Loucy (cell line): ENCODE results near the gene NID1.

Experiments used
- H2AFZ ChIP-seq: fragments of 200-600 bp; sonication (generic); 2 replicates; pipeline ENCODE4 v1.6.0; 2016; ENCODE audit warnings: antibody characterized with exemption, mild to moderate bottlenecking, low read length, moderate library complexity
- H3F3A ChIP-seq: fragments of 200-600 bp; 2 replicates; pipeline ENCODE4 v1.6.0; 2016; ENCODE audit warnings: antibody characterized with exemption, low read depth, mild to moderate bottlenecking
- H3K27me3 ChIP-seq: fragments of 200-600 bp; sonication (generic); 2 replicates; pipeline ENCODE4 v1.6.1; 2014; ENCODE audit warnings: low read length, mild to moderate bottlenecking; ENCODE audit not compliant: insufficient read depth, poor library complexity, severe bottlenecking
- H3K36me3 ChIP-seq: fragments of 200-600 bp; sonication (generic); 2 replicates; pipeline ENCODE4 v1.6.1; 2016; ENCODE audit warnings: low read length; ENCODE audit not compliant: insufficient read depth
- H3K4me1 ChIP-seq: fragments of 200-600 bp; sonication (generic); 2 replicates; pipeline ENCODE4 v1.5.1; 2014; ENCODE audit warnings: low read length, mild to moderate bottlenecking; ENCODE audit not compliant: insufficient read depth, poor library complexity, severe bottlenecking
- H3K4me2 ChIP-seq: fragments of 200-600 bp; sonication (generic); 2 replicates; pipeline ENCODE4 v1.6.0; 2014; ENCODE audit warnings: antibody characterized with exemption, low read length, low read depth, mild to moderate bottlenecking; ENCODE audit not compliant: poor library complexity, severe bottlenecking
- H3K4me3 ChIP-seq: fragments of 200-600 bp; sonication (generic); 2 replicates; pipeline ENCODE4 v1.5.1; 2014; ENCODE audit warnings: low read length, mild to moderate bottlenecking, mixed read lengths; ENCODE audit not compliant: poor library complexity, severe bottlenecking
- H3K79me2 ChIP-seq: fragments of 200-600 bp; sonication (generic); 2 replicates; pipeline ENCODE4 v1.6.1; 2014; ENCODE audit warnings: low read length; ENCODE audit not compliant: insufficient read depth
- H3K9ac ChIP-seq: fragments of 200-600 bp; sonication (generic); 2 replicates; pipeline ENCODE4 v1.6.0; 2014; ENCODE audit warnings: mild to moderate bottlenecking, low read depth, low read length, moderate library complexity; ENCODE audit not compliant: poor library complexity, severe bottlenecking
- H3K9me2 ChIP-seq: fragments of 200-600 bp; sonication (generic); replicated peaks from 2 replicates; pipeline ENCODE4 v1.6.1; 2016; ENCODE audit warnings: low read depth, low read length, mixed read lengths
- H3K9me3 ChIP-seq: fragments of 200-600 bp; sonication (generic); 2 replicates; pipeline ENCODE4 v1.6.1; 2014; ENCODE audit warnings: mild to moderate bottlenecking, antibody characterized with exemption, low read length, low read depth; ENCODE audit not compliant: insufficient read depth
- H4K20me1 ChIP-seq: fragments of 200-600 bp; sonication (generic); 2 replicates; pipeline ENCODE4 v1.6.0; 2014; ENCODE audit warnings: antibody characterized with exemption, low read length, mild to moderate bottlenecking; ENCODE audit not compliant: insufficient read depth, poor library complexity, severe bottlenecking
- EZH2phosphoT487 ChIP-seq: fragments of 200-600 bp; IDR thresholded peaks from 2 replicates; pipeline ENCODE4 v1.6.1; 2018; ENCODE audit warnings: antibody characterized with exemption, mild to moderate bottlenecking, moderate library complexity, borderline replicate concordance
- TF ChIP-seq, protein P1 (sequence below): fragments of 200-600 bp; sonication (generic); conservative IDR thresholded peaks from 2 replicates; pipeline ENCODE4 v1.5.1; 2014; ENCODE audit warnings: mild to moderate bottlenecking, antibody characterized with exemption, low read length

Gene NID1

DNA sequence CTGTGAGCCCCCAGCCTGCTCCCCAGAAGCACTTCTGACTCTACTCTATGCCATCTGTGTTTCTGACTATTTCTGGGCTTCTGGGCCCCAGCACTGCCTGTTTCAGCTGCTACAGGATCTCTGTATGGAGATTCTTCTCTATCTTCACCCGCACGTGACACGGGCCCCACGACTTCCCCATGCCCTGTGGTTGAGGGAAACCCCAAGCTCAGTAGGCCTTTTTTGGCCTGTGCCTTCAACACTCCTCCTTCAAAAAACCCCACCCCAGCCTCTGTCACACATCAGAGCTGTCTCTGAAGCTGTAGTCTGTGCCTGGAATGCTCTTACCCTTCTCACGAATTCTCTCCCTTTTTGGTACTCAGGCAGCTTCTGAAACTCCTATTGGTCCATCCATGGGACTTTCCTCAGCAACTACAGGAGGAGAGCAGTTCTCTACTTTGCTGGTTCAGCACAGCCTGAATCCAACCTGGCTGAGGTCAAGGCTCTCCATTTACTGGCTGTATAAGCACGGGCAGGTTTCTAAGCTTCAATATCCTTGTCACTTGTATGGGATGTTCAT, 2.0 kb upstream of the NID1 start:
- peak overlapping the region; percentile 6 for H3K4me2 ChIP-seq
- H3K9ac ChIP-seq = no peak overlapping the region
- TF ChIP-seq, protein P1, sequence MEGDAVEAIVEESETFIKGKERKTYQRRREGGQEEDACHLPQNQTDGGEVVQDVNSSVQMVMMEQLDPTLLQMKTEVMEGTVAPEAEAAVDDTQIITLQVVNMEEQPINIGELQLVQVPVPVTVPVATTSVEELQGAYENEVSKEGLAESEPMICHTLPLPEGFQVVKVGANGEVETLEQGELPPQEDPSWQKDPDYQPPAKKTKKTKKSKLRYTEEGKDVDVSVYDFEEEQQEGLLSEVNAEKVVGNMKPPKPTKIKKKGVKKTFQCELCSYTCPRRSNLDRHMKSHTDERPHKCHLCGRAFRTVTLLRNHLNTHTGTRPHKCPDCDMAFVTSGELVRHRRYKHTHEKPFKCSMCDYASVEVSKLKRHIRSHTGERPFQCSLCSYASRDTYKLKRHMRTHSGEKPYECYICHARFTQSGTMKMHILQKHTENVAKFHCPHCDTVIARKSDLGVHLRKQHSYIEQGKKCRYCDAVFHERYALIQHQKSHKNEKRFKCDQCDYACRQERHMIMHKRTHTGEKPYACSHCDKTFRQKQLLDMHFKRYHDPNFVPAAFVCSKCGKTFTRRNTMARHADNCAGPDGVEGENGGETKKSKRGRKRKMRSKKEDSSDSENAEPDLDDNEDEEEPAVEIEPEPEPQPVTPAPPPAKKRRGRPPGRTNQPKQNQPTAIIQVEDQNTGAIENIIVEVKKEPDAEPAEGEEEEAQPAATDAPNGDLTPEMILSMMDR = no peak
- no peak for TF ChIP-seq EZH2phosphoT487
- peak overlapping the region; percentile 33; the same call in 1 of the 2 replicates for H2AFZ ChIP-seq
- no peaks in the 10 kb centered on the region for H3K79me2 ChIP-seq
- H3K9me3 ChIP-seq = no peaks in the 10 kb centered on the region
- no peaks in the 10 kb centered on the region for H3K36me3 ChIP-seq
- H3K4me1 ChIP-seq = no peaks in the 10 kb centered on the region
- no peaks in the 10 kb centered on the region for H3K27me3 ChIP-seq
- H3F3A ChIP-seq = no peaks in the 10 kb centered on the region
- no peak overlapping the region for H3K4me3 ChIP-seq
- no peaks in the 10 kb centered on the region for H3K9me2 ChIP-seq
- H4K20me1 ChIP-seq = no peaks in the 10 kb centered on the region

DNA sequence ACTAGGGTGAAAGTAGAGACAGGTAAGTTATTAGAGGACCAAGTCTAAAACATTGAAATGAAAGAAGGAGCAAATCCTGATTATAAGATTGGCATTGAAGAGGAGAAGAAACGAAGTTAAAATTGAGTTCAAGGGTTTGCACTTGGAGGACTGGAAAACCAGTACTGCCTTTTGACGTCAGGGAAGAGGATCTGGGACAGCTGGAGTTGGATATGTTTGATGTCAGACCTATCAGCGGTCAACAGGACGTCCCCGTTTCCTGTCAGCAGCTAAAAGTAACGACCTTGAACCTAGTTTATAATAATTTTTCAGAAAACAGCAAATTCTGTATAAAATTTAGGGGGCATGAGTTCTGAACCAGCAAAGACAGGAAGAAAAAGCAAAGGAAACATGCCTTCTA, 1.2 kb upstream of the NID1 start:
- Histone ChIP-seq H2AFZ (no peak overlapping the region), H3K9me3 (no peaks in the 10 kb centered on the region), H3K4me1 (no peaks in the 10 kb centered on the region), H3K27me3 (no peaks in the 10 kb centered on the region), H3K9ac (no peak overlapping the region), H3K79me2 (no peaks in the 10 kb centered on the region), H4K20me1 (no peaks in the 10 kb centered on the region), H3K36me3 (no peaks in the 10 kb centered on the region), H3K4me3 (no peak overlapping the region), H3K4me2 (no peak overlapping the region), H3K9me2 (no peaks in the 10 kb centered on the region), H3F3A (no peaks in the 10 kb centered on the region)
- TF ChIP-seq EZH2phosphoT487 = no peak
- TF ChIP-seq, protein P1 = no peak

DNA sequence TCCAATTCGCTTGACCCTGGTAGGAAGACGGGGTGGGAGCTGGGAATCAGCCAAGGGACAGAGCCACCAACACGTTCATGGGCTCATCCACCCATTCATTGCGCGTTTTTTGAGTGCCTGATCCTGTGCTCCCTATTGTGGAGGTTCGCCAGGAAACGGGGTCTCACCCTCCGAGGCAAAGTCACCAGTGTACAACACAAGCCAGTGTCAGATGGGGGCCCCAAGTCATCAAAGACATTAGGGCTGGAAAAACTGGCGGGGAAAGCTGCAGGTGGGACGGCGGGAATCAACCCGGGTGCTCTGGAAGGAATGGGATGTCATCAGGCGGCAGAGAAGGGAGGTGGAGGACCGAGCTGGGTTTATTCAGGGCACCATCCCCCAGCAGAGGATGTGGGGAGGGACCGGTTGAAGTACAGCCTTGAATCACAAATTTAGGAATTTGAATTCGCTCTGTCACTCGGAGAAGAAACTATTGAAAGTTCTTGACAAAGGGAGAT, 667 bp upstream of the NID1 start:
- Histone ChIP-seq H3K9me2 (no peaks in the 10 kb centered on the region), H3K4me1 (no peaks in the 10 kb centered on the region), H3K4me3 (no peak overlapping the region), H3K4me2 (no peak overlapping the region), H3K9ac (no peak overlapping the region), H3K36me3 (no peaks in the 10 kb centered on the region), H3K79me2 (no peaks in the 10 kb centered on the region), H4K20me1 (no peaks in the 10 kb centered on the region), H3K27me3 (no peaks in the 10 kb centered on the region), H3K9me3 (no peaks in the 10 kb centered on the region), H3F3A (no peaks in the 10 kb centered on the region), H2AFZ (no peak overlapping the region)
- TF ChIP-seq EZH2phosphoT487 = no peak
- TF ChIP-seq, protein P1 = no peak
